ENCODE results near the gene TBX21.

DNA sequence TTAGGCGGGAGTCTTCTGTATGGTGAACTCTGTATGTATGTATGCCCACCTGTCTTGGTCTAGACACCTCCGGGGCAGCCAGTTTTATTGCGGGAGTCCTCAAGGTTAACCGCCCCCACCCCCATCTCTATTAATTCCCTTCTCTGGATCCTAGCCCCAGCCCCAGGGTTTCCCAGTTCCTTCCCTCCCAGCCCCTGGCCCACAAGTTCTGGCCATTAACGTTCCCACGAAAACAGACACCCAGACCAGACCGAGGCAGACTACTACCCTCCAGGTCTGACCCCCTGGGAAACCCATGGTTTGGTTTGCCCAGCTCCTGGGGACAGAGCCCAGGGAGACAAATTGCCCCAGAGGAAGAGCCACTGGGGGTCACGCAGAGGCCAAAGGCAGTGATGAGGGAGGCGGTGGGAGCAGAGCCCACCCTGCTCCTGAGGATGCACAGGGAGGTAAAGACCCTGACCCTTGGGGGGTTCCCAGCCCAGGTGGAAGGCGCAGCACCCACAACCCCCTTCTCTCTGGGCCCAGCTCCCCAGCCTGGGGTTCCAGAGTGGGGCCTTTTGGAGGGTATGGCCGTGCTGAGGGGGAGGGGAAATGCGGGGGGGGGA lies 30.5 kb upstream of the TBX21 start:
- TF ChIP-seq STAT5A (IDR thresholded peaks at IDR 0.05; ENCODE audit: borderline replicate concordance, low read length): no peak
- no peak for TF ChIP-seq GABPA (tag; conservative IDR thresholded peaks at IDR 0.05; ENCODE audit: low read depth)
- no peak for TF ChIP-seq ATF1 (CRISPR knock-in tag; IDR thresholded peaks at IDR 0.05)
- no peak for TF ChIP-seq ATF1 (tag; IDR thresholded peaks at IDR 0.05)
- TF ChIP-seq GATAD2A (IDR thresholded peaks at IDR 0.05): no peak
- TF ChIP-seq, protein P1, sequence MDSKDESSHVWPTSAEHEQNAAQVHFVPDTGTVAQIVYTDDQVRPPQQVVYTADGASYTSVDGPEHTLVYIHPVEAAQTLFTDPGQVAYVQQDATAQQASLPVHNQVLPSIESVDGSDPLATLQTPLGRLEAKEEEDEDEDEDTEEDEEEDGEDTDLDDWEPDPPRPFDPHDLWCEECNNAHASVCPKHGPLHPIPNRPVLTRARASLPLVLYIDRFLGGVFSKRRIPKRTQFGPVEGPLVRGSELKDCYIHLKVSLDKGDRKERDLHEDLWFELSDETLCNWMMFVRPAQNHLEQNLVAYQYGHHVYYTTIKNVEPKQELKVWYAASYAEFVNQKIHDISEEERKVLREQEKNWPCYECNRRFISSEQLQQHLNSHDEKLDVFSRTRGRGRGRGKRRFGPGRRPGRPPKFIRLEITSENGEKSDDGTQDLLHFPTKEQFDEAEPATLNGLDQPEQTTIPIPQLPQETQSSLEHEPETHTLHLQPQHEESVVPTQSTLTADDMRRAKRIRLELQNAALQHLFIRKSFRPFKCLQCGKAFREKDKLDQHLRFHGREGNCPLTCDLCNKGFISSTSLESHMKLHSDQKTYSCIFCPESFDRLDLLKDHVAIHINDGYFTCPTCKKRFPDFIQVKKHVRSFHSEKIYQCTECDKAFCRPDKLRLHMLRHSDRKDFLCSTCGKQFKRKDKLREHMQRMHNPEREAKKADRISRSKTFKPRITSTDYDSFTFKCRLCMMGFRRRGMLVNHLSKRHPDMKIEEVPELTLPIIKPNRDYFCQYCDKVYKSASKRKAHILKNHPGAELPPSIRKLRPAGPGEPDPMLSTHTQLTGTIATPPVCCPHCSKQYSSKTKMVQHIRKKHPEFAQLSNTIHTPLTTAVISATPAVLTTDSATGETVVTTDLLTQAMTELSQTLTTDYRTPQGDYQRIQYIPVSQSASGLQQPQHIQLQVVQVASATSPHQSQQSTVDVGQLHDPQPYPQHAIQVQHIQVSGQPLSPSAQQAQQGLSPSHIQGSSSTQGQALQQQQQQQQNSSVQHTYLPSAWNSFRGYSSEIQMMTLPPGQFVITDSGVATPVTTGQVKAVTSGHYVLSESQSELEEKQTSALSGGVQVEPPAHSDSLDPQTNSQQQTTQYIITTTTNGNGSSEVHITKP (IDR thresholded peaks at IDR 0.05; ENCODE audit: partially characterized antibody): no peak

Data from K562 (cell line).